ENCODE data around the gene NR1H3. TPM values are rescaled to one million over a fixed set of nuclear protein-coding genes. Genes with fewer than 3 reads are reported as not detected.

NR1H3 gene
- total and polyA plus RNA-seq, 2 of the 4 experiments (the other 2 are of a cell fraction), result 9.1 to 13.6 TPM

DNA sequence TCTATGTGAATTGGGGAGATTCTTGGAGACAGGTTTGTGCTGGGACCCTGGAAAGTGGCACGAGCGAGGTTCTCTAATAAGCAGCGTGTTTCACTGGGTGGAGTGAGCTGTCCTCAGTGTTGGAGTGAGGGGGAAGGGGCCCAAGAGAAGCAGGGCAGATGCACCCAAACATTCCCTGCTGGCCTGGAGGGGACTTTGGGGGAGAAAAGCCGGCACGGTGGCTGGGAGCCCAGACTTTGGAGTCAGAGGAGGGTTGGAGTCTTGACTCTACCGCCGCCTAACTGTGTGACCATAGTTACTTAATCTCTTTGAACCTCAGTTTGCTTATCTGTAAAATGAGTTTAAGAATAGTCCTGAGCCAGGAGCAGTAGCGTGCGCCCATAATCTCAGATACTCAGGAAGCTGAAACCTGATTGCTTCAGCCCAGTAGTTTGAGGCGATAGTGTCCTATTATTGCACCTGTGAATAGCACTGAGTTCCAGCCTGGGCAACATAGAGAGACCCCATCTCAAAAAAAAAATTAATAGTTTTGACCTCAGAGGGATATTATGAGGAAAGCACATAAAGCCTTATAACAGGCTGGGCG is 614 bp downstream of the NR1H3 start:
- Histone ChIP-seq H4K91ac (ENCODE audit: insufficient read depth, low read depth, low read length) (peak overlapping the region; percentile 76; the same call in 1 of the 2 replicates), H2BK15ac (ENCODE audit: low read depth, low read length) (peak overlapping the region; percentile 95; the same call in 2 of the 3 replicates), H3K27me3 (ENCODE audit: control insufficient read depth, insufficient read depth, low read length) (no peaks in the 10 kb centered on the region), H4K5ac (ENCODE audit: low read depth, low read length) (peak overlapping the region; percentile 23; the same call in 1 of the 2 replicates), H3K4me3 (ENCODE audit: insufficient read depth, low read depth, low read length) (no peak overlapping the region; the same call in 1 of the 2 replicates), H2BK120ac (ENCODE audit: low read depth, low read length) (peak overlapping the region; percentile 79; the same call in 1 of the 2 replicates), H2BK20ac (ENCODE audit: low read depth, low read length) (no peak overlapping the region), H3K4me2 (ENCODE audit: low read depth, low read length) (peak overlapping the region; percentile 80; the same call in 1 of the 2 replicates), H3K14ac (replicated peaks; ENCODE audit: low read depth, low read length) (peak overlapping the region; percentile 10), H3K9ac (ENCODE audit: low read depth, low read length) (peak overlapping the region; percentile 52), H3K79me1 (ENCODE audit: low read depth in 1 of 2, low read length in 2 of 2) (peaks cover 3 to 32% of the 10 kb centered on the region in 2 experiments; a peak in 3 of 4 replicates), H3K27ac (ENCODE audit: insufficient read depth, low read length) (peak overlapping the region; percentile 72), H3K23ac (ENCODE audit: low read depth, low read length) (peak overlapping the region; percentile 0; the same call in 1 of the 2 replicates), H4K20me1 (ENCODE audit: insufficient read depth, low read length) (no peaks in the 10 kb centered on the region), H3K56ac (ENCODE audit: extremely low read depth, insufficient read depth, low read length) (no peak overlapping the region), H2AFZ (replicated peaks; ENCODE audit: low read length, poor library complexity) (peak overlapping the region; percentile 90), H2BK5ac (ENCODE audit: low read depth, low read length, poor library complexity, severe bottlenecking) (no peak overlapping the region), H2AK9ac (replicated peaks; ENCODE audit: low read depth, low read length, poor library complexity) (peak overlapping the region; percentile 70), H3K4ac (ENCODE audit: low read depth, low read length) (peak overlapping the region; percentile 83), H3K4me1 (ENCODE audit: control insufficient read depth, insufficient read depth, low read length) (peaks cover 24% of the 10 kb centered on the region), H3K36me3 (ENCODE audit: control insufficient read depth, insufficient read depth, low read length) (peaks cover 6% of the 10 kb centered on the region; the same call in 1 of the 2 replicates), H3K9me1 (ENCODE audit: insufficient read depth, low read length) (peaks cover 9% of the 10 kb centered on the region), H2AK5ac (ENCODE audit: low read depth, low read length) (peak overlapping the region; percentile 43), H3K9me3 (ENCODE audit: control insufficient read depth, insufficient read depth, low read length) (no peaks in the 10 kb centered on the region), H3K18ac (ENCODE audit: low read depth, low read length) (peak overlapping the region; percentile 3; the same call in 1 of the 2 replicates), H4K8ac (ENCODE audit: low read depth in 2 of 2, low read length in 2 of 2) (peak overlapping the region; percentile 61 to 97)
- dilution Hi-C loops (cut with HindIII; ENCODE audit: low sequenced_read_pairs, unreplicated experiment) (no loop called here), intact Hi-C loops (cut with micrococcal nuclease) (loop anchor here (1.0 to 5.0 kb wide), 2 partner anchors 97 to 149 kb away; partner anchors contain the start of gene SLC39A13), in situ Hi-C loops (cut with MboI; ENCODE audit: low sequenced_read_pairs) (no loop called here)
- ChIA-PET CTCF (interaction anchor here (1.0 to 2.5 kb wide), 5 partner anchors 24 to 81 kb away, joined by 3 to 12 read pairs (median 4); no protein-coding TSS in a partner anchor), POLR2A (ENCODE audit: unreplicated experiment) (interaction anchor here (0.9 to 1.0 kb wide), 2 partner anchors 13 to 43 kb away, joined by 4 read pairs; partner anchors contain the start of gene DDB2)
- 30% methylated on average over 4 of the region's 11 CpGs; no CpG with 5 or more reads in 1 of the 2 experiments for WGBS, 2 experiments (ENCODE audit: extremely low coverage in 2 of 2, insufficient read length in 1 of 2)
- TF ChIP-seq MXI1 (IDR thresholded peaks at IDR 0.05; ENCODE audit: borderline replicate concordance, low read depth, low read length) (no peak), RAD21 (IDR thresholded peaks at IDR 0.05; ENCODE audit: low read length) (no peak), FOS (IDR thresholded peaks at IDR 0.05; ENCODE audit: low read depth, low read length) (no peak), MAFK (IDR thresholded peaks at IDR 0.05; ENCODE audit: low read depth, low read length) (no peak), RCOR1 (IDR thresholded peaks at IDR 0.05; ENCODE audit: insufficient replicate concordance, low read length) (no peak), ELK1 (IDR thresholded peaks at IDR 0.05; ENCODE audit: borderline replicate concordance, low read depth, low read length) (no peak), CHD1 (IDR thresholded peaks at IDR 0.05; ENCODE audit: low read depth, low read length) (no peak), SMC3 (IDR thresholded peaks at IDR 0.05; ENCODE audit: low read depth, low read length) (no peak)
- ATAC-seq (ENCODE audit: low read depth), result no peak
- BruUV-seq (replicated peaks), result no TSS peak
- no peak for DNase-seq
